Measurements from ENCODE around the gene RILPL2.
"Not testable (repeated sequence)": the region's sequence is repeated elsewhere in the genome, so short reads cannot be mapped to it uniquely, and the experiment has no call there.

The RILPL2 gene, protein sequence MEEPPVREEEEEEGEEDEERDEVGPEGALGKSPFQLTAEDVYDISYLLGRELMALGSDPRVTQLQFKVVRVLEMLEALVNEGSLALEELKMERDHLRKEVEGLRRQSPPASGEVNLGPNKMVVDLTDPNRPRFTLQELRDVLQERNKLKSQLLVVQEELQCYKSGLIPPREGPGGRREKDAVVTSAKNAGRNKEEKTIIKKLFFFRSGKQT

DNA sequence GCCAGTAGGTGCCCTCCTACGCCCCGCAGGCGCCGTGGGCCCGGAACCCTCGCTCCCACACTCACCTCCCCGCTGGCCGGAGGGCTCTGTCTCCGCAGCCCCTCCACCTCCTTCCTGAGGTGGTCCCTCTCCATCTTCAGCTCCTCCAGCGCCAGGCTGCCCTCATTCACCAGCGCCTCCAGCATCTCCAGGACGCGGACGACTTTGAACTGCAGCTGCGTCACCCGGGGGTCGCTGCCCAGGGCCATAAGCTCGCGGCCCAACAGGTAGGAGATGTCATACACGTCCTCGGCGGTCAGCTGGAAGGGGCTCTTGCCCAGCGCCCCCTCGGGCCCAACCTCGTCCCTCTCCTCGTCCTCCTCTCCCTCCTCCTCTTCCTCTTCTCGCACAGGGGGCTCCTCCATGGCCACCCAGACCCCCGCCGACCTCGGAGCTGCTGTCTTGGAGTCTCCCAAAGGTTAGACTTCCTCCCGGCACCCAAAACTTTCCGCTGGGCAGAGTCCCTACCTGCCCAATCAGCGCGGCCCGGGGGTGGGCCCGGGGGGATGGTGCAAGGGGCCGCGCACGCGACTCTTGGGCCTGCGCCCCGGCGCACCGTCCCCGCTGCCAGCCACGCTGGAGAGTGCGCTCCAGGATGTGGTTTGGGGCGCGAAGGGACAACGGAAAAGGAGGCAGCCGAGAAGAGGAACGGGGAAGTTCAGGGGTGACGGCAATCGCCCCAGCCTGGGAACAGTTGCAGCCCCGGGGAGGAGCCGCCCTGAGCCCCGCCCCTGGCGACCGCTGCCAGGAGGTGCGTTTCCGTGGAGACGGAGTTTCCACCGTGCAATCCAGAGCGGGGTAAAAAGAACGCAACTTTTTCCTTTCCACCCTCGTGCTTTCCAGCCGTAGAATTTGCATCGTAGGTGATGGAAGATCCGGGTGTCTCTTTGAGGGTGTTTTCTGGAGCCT, at the start of gene RILPL2:
Gene RILPL2 (minus strand): TSS at position 668 of the 948 bp plus-strand sequence. CDS start 264 bp downstream, at position 404.
- H3K4me1 ChIP-seq (ENCODE audit: control insufficient read depth in 1 of 2, insufficient read depth in 2 of 2, low read length in 2 of 2), result peaks cover 4 to 15% of the 10 kb centered on the region in 2 donors
- H3K27me3 ChIP-seq (ENCODE audit: control insufficient read depth in 1 of 2, insufficient read depth in 2 of 2, low read length in 2 of 2), result no peaks in the 10 kb centered on the region
- no peaks in the 10 kb centered on the region for H3K9me3 ChIP-seq (ENCODE audit: control insufficient read depth in 1 of 2, low read length in 2 of 2)
- peak within 1 kb of the TSS; percentile 75 to 88 for H3K9ac ChIP-seq (ENCODE audit: low read depth in 1 of 2, low read length in 2 of 2)
- peak within 1 kb of the TSS; percentile 67 for H3K27ac ChIP-seq (ENCODE audit: low read depth, low read length)
- H3K36me3 ChIP-seq (ENCODE audit: control insufficient read depth in 1 of 2, insufficient read depth in 2 of 2, low read length in 2 of 2), result no peaks in the 10 kb centered on the region
- H3K4me3 ChIP-seq (ENCODE audit: low read depth in 1 of 2, low read length in 2 of 2), result peak within 1 kb of the TSS; percentile 71 to 90

DNA sequence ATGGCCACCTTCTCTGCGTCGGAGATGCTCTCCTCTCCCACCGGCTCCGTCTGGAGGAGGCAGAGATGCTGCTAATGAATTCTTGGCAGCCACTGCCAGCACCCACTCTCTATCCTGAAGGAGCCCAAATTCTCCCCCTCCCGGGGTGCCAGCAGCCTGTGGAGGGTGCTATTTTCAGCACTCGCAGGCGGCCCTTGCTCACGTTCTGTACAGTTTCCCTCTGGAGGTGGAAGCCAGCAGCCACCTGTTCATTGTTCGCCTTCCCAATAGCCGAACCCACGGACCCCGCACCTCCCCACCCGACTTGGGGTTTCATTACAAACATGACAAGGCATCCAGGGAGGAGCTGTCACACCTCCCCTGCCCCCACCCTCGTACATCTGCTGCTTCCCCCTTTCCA, 49.3 kb upstream of the RILPL2 start:
- H3K9me3 ChIP-seq (ENCODE audit: control insufficient read depth in 1 of 2, low read length in 2 of 2), result no peaks in the 10 kb centered on the region
- no peaks in the 10 kb centered on the region for H3K27me3 ChIP-seq (ENCODE audit: control insufficient read depth in 1 of 2, insufficient read depth in 2 of 2, low read length in 2 of 2)
- H3K27ac ChIP-seq (ENCODE audit: low read depth, low read length), result no peak overlapping the region
- H3K36me3 ChIP-seq (ENCODE audit: control insufficient read depth in 1 of 2, insufficient read depth in 2 of 2, low read length in 2 of 2), result peaks cover 0 to 3% of the 10 kb centered on the region in 2 donors
- H3K4me3 ChIP-seq (ENCODE audit: low read depth in 1 of 2, low read length in 2 of 2), result no peak overlapping the region
- no peaks in the 10 kb centered on the region for H3K4me1 ChIP-seq (ENCODE audit: control insufficient read depth in 1 of 2, insufficient read depth in 2 of 2, low read length in 2 of 2)
- no peak overlapping the region for H3K9ac ChIP-seq (ENCODE audit: low read depth in 1 of 2, low read length in 2 of 2)

DNA sequence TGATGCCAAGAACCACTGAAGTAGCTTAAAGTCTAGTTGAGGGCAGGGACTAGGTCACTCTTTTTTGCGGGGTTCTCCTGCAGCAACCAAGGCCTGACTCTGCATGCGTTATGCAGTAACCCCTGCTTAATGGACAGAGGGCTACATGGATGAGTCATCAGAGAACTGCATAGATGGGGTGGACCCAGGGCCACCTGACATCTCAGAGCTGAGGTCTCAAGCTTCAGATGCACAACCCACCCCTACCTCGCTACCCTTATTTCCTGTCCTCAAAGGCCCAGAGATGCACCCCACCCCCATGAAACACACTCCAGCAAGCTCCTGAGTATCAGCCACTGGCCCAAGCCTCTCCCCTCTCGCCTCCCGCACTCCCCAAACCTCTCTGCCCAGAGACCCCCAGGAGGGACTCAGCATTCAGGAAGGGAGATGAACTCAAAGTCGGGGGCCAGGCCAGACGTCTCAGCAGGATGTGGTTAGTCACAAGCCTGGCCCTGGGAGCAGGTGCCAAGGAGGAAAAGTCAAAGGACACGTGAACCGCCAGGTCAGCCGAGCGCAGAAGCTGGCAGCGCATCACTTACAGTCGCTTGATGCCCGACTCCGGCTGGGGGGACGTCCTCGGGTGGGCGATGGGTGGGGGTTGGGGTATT, 47.2 kb upstream of the RILPL2 start:
- no peak overlapping the region for H3K4me3 ChIP-seq (ENCODE audit: low read depth in 1 of 2, low read length in 2 of 2)
- no peaks in the 10 kb centered on the region for H3K27me3 ChIP-seq (ENCODE audit: control insufficient read depth in 1 of 2, insufficient read depth in 2 of 2, low read length in 2 of 2)
- H3K9ac ChIP-seq (ENCODE audit: low read depth in 1 of 2, low read length in 2 of 2), result no peak overlapping the region
- H3K27ac ChIP-seq (ENCODE audit: low read depth, low read length), result no peak overlapping the region
- peaks cover 0 to 5% of the 10 kb centered on the region in 2 donors for H3K4me1 ChIP-seq (ENCODE audit: control insufficient read depth in 1 of 2, insufficient read depth in 2 of 2, low read length in 2 of 2)
- no peaks in the 10 kb centered on the region for H3K9me3 ChIP-seq (ENCODE audit: control insufficient read depth in 1 of 2, low read length in 2 of 2)
- peaks cover 0 to 3% of the 10 kb centered on the region in 2 donors for H3K36me3 ChIP-seq (ENCODE audit: control insufficient read depth in 1 of 2, insufficient read depth in 2 of 2, low read length in 2 of 2)

DNA sequence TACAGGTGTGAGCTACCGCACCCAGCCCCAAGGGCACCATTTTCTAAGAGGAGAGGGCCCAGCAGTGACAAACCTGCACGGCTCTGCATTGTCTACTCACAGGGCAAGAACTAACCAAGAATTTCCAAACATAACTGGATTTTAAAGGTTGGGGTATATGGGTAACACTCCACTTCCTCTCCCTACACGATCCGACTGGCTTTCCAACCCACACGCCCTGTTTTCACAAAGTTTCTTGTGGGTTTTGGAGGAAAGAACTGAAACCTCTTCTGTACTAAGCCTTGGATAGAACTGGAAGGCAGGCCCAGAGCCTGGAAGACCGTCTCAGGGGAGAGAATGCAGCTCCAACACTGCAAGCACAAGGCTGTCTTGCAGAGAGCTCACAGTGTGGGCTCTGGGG, 46.4 kb upstream of the RILPL2 start:
- H3K4me3 ChIP-seq (ENCODE audit: low read depth in 1 of 2, low read length in 2 of 2), result no peak overlapping the region
- H3K27me3 ChIP-seq (ENCODE audit: control insufficient read depth in 1 of 2, insufficient read depth in 2 of 2, low read length in 2 of 2), result no peaks in the 10 kb centered on the region
- H3K36me3 ChIP-seq (ENCODE audit: control insufficient read depth in 1 of 2, insufficient read depth in 2 of 2, low read length in 2 of 2), result peaks cover 0 to 3% of the 10 kb centered on the region in 2 donors
- no peak overlapping the region for H3K27ac ChIP-seq (ENCODE audit: low read depth, low read length)
- peaks cover 0 to 5% of the 10 kb centered on the region in 2 donors for H3K4me1 ChIP-seq (ENCODE audit: control insufficient read depth in 1 of 2, insufficient read depth in 2 of 2, low read length in 2 of 2)
- no peaks in the 10 kb centered on the region for H3K9me3 ChIP-seq (ENCODE audit: control insufficient read depth in 1 of 2, low read length in 2 of 2)
- H3K9ac ChIP-seq (ENCODE audit: low read depth in 1 of 2, low read length in 2 of 2), result no peak overlapping the region

DNA sequence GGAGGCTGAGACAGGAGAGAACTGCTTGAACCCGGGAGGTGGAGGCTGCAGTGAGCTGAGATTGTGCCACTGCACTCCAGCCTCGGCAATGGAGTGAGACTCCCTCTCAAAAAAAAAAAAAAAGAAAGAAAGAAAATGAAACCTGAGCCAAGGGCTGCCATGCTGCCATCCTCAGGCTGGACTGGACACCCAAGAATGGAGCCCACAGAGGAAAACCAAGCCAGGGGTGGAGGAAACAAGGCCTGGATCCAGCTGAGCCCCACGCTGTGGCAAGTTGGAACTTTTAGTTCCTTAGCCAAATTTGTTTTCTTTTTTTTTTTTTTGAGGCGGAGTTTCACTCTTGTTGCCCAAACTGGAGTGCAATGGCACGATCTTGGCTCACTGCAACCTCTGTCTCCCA, 44.8 kb upstream of the RILPL2 start:
- not testable (repeated sequence) for H3K27ac ChIP-seq (ENCODE audit: low read depth, low read length); H3K4me3 ChIP-seq (ENCODE audit: low read depth in 1 of 2, low read length in 2 of 2); H3K36me3 ChIP-seq (ENCODE audit: control insufficient read depth in 1 of 2, insufficient read depth in 2 of 2, low read length in 2 of 2); H3K9me3 ChIP-seq (ENCODE audit: control insufficient read depth in 1 of 2, low read length in 2 of 2); H3K27me3 ChIP-seq (ENCODE audit: control insufficient read depth in 1 of 2, insufficient read depth in 2 of 2, low read length in 2 of 2); H3K9ac ChIP-seq (ENCODE audit: low read depth in 1 of 2, low read length in 2 of 2); H3K4me1 ChIP-seq (ENCODE audit: control insufficient read depth in 1 of 2, insufficient read depth in 2 of 2, low read length in 2 of 2)

DNA sequence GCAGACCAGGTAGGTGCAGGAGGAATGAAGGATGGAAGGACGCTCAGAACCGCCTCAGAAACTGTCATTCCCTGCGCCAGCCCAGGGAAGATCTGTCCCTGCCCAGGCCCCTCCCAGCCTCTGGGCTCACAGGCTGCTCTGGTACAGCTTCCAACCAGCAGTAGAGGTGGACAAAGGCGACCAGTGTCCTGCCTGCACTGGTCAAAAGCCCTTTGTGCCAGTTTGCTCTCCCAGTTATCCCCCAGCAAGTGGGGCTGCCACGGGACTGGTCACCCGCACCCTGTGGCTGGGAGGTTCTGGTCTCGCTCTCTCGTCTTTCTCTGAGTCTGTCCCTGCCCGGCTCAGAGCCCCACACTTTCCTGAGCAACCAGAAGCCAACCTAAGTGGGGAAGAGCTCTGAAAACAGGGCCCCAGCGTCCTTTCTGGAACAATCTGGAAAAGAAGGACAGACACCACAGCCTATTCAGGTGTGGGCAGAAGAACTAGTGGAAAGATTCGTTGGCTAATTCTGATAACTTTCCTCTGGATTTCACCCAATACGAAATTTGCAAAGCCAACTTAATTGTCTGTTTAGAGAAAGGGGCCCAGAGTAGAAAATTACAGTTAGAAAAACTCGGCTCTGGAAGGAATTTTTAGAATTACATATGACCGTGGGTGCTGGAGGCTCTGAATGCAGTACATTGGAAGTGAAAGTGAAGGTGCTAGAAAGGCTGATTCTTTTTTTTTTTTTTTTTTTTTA, 43.1 kb upstream of the RILPL2 start:
- H3K27ac ChIP-seq (ENCODE audit: low read depth, low read length), result peak overlapping the region; percentile 30
- H3K9ac ChIP-seq (ENCODE audit: low read depth in 1 of 2, low read length in 2 of 2), result peak overlapping the region; percentile 22 to 31
- H3K36me3 ChIP-seq (ENCODE audit: control insufficient read depth in 1 of 2, insufficient read depth in 2 of 2, low read length in 2 of 2), result peaks cover 0 to 3% of the 10 kb centered on the region in 2 donors
- H3K9me3 ChIP-seq (ENCODE audit: control insufficient read depth in 1 of 2, low read length in 2 of 2), result no peaks in the 10 kb centered on the region
- peak overlapping the region; percentile 7 to 31 for H3K4me3 ChIP-seq (ENCODE audit: low read depth in 1 of 2, low read length in 2 of 2)
- H3K27me3 ChIP-seq (ENCODE audit: control insufficient read depth in 1 of 2, insufficient read depth in 2 of 2, low read length in 2 of 2), result no peaks in the 10 kb centered on the region
- peaks cover 0 to 5% of the 10 kb centered on the region in 2 donors for H3K4me1 ChIP-seq (ENCODE audit: control insufficient read depth in 1 of 2, insufficient read depth in 2 of 2, low read length in 2 of 2)

DNA sequence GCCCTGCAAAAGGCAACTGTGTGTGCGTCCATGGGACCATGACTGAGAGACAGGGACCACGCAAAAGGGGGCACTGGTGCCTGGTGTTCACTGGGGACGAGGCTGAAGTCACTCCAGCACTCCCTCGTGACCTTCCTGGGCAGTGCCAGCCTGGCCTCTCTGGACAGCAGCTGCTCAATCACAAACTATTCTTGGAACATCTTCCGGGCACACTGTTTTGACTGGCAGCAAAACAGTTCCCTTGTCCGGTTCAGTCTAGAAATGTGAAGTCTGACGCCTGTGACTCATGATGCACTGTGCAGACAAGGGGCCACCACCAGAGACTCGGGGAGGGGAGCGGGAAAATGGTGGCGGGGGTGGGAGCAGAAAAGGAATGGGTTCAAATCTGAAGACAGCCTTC, 42.3 kb upstream of the RILPL2 start:
- Histone ChIP-seq H3K4me3 (ENCODE audit: low read depth in 1 of 2, low read length in 2 of 2) (no peak overlapping the region), H3K36me3 (ENCODE audit: control insufficient read depth in 1 of 2, insufficient read depth in 2 of 2, low read length in 2 of 2) (peaks cover 0 to 2% of the 10 kb centered on the region in 2 donors), H3K27me3 (ENCODE audit: control insufficient read depth in 1 of 2, insufficient read depth in 2 of 2, low read length in 2 of 2) (no peaks in the 10 kb centered on the region), H3K9me3 (ENCODE audit: control insufficient read depth in 1 of 2, low read length in 2 of 2) (no peaks in the 10 kb centered on the region), H3K27ac (ENCODE audit: low read depth, low read length) (no peak overlapping the region), H3K4me1 (ENCODE audit: control insufficient read depth in 1 of 2, insufficient read depth in 2 of 2, low read length in 2 of 2) (peaks cover 0 to 5% of the 10 kb centered on the region in 2 donors), H3K9ac (ENCODE audit: low read depth in 1 of 2, low read length in 2 of 2) (no peak overlapping the region)

DNA sequence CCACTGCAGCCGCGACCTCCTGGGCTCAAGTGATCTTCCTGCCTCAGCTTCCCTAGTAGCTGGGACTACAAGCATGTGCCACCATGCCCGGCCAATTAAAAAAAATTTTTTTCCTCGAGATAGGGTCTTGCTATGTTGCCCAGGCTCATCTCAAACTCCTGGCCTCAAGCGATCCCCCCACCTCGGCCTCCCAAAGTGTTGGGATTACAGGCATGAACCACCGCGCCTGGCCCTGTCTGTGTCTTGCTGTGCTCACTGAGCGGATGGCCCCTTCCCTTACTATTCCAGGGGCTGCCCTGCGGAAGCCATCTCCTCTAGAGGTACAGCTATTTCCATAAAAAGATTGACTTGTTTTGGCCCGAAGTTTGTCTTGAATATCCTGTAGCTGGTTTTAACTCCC, 41.6 kb upstream of the RILPL2 start:
- H3K9ac ChIP-seq (ENCODE audit: low read depth in 1 of 2, low read length in 2 of 2), result no peak overlapping the region
- no peaks in the 10 kb centered on the region for H3K27me3 ChIP-seq (ENCODE audit: control insufficient read depth in 1 of 2, insufficient read depth in 2 of 2, low read length in 2 of 2)
- H3K4me1 ChIP-seq (ENCODE audit: control insufficient read depth in 1 of 2, insufficient read depth in 2 of 2, low read length in 2 of 2), result peaks cover 0 to 5% of the 10 kb centered on the region in 2 donors
- H3K9me3 ChIP-seq (ENCODE audit: control insufficient read depth in 1 of 2, low read length in 2 of 2), result no peaks in the 10 kb centered on the region
- no peak overlapping the region for H3K27ac ChIP-seq (ENCODE audit: low read depth, low read length)
- no peak overlapping the region for H3K4me3 ChIP-seq (ENCODE audit: low read depth in 1 of 2, low read length in 2 of 2)
- no peaks in the 10 kb centered on the region for H3K36me3 ChIP-seq (ENCODE audit: control insufficient read depth in 1 of 2, insufficient read depth in 2 of 2, low read length in 2 of 2)

DNA sequence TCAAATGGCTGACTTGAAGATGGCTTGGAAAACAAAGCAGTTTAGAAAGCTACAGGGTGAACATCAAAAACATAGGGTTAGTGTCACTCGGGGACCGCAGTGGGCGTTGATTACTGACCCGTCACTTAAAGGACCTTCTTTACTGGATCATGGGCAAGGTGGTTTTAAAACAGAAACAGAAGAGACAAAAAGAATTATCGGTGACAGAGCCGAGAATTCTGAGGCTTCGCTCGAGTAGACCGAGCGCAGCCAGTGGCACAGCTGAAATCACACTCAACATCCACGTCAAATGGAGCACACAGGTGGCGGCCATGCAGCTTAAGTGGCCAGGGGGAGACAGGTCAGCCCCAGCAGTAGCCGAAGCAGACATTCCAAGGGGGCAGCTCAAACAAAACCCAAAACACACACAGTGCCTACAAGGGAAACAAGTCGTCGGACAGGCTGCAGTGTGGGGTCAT, 38.8 kb upstream of the RILPL2 start:
- H3K4me3 ChIP-seq (ENCODE audit: low read depth in 1 of 2, low read length in 2 of 2), result no peak overlapping the region
- no peak overlapping the region for H3K27ac ChIP-seq (ENCODE audit: low read depth, low read length)
- H3K27me3 ChIP-seq (ENCODE audit: control insufficient read depth in 1 of 2, insufficient read depth in 2 of 2, low read length in 2 of 2), result no peaks in the 10 kb centered on the region
- no peaks in the 10 kb centered on the region for H3K9me3 ChIP-seq (ENCODE audit: control insufficient read depth in 1 of 2, low read length in 2 of 2)
- no peak overlapping the region for H3K9ac ChIP-seq (ENCODE audit: low read depth in 1 of 2, low read length in 2 of 2)
- peaks cover 11 to 20% of the 10 kb centered on the region in 2 donors for H3K36me3 ChIP-seq (ENCODE audit: control insufficient read depth in 1 of 2, insufficient read depth in 2 of 2, low read length in 2 of 2)
- H3K4me1 ChIP-seq (ENCODE audit: control insufficient read depth in 1 of 2, insufficient read depth in 2 of 2, low read length in 2 of 2), result peaks cover 0 to 5% of the 10 kb centered on the region in 2 donors
